Measurements from ENCODE around the gene TLR3. TPM values are rescaled to one million over a fixed set of nuclear protein-coding genes. Genes with fewer than 3 reads are reported as not detected.

TLR3 gene
- total RNA-seq, 4 donors from 2014 or later, result 2.9 to 12.6 (median 8.6) TPM

- H3K4me1 ChIP-seq, result no peaks in the 10 kb centered on the region
- no peak for DNase-seq
- no peak overlapping the region for H3K27ac ChIP-seq
- H3K4me3 ChIP-seq, result no peak overlapping the region
- TF ChIP-seq POLR2A (IDR thresholded peaks at IDR 0.05), result no peak
- no peak for TF ChIP-seq CTCF (IDR thresholded peaks at IDR 0.05)
- intact Hi-C loops (cut with DNase I; ENCODE audit: low total_unique reads), result no loop called here
- no peaks in the 10 kb centered on the region for H3K36me3 ChIP-seq
- no peaks in the 10 kb centered on the region for H3K27me3 ChIP-seq
- no peaks in the 10 kb centered on the region for H3K9me3 ChIP-seq
These were observed 65.3 kb downstream of the TLR3 start for GRCh38 chr4:186134257-186134656.

GRCh38 chr4:186134861-186135260 is 65.9 kb downstream of the TLR3 start:
- Histone ChIP-seq H3K27me3 (no peaks in the 10 kb centered on the region), H3K4me1 (no peaks in the 10 kb centered on the region), H3K4me3 (no peak overlapping the region), H3K27ac (no peak overlapping the region), H3K36me3 (no peaks in the 10 kb centered on the region), H3K9me3 (no peaks in the 10 kb centered on the region)
- DNase-seq, result no peak
- intact Hi-C loops (cut with DNase I; ENCODE audit: low total_unique reads), result no loop called here
- TF ChIP-seq CTCF (IDR thresholded peaks at IDR 0.05) (no peak), POLR2A (IDR thresholded peaks at IDR 0.05) (no peak)

- Histone ChIP-seq H3K36me3 (no peaks in the 10 kb centered on the region), H3K4me3 (peak overlapping the region; percentile 6 to 21)
- intact Hi-C loops (cut with DNase I; ENCODE audit: low total_unique reads), result no loop called here
These were observed 68.3 kb downstream of the TLR3 start for GRCh38 chr4:186137196-186137794.

More at GRCh38 chr4:186137196-186137794, 68.3 kb downstream of the TLR3 start:
- no peaks in the 10 kb centered on the region for H3K27me3 ChIP-seq
- no peak overlapping the region for H3K27ac ChIP-seq
- H3K4me1 ChIP-seq, result no peaks in the 10 kb centered on the region
- no peaks in the 10 kb centered on the region for H3K9me3 ChIP-seq
- DNase-seq, result no peak
- TF ChIP-seq CTCF (IDR thresholded peaks at IDR 0.05), result peak; percentile 57 to 60 (median 58)
- TF ChIP-seq POLR2A (IDR thresholded peaks at IDR 0.05), result no peak

Small RNA genes lying within 50 kb of the gene (small RNA-seq; reads per million reads assigned to genes)
- not detected for gene RF00322
- not detected for gene RNU4-64P

Other genes with a start within 250 kb of the TLR3 start
- gene FAM149A, start 35.5 kb downstream of the TLR3 start, total RNA-seq, result 10 to 100 TPM in 3 of 4 donors, under 1 TPM in 1; 0.77 to 18.9 (median 17.7) TPM
- 10 to 100 TPM in 3 of 4 donors, 1 to 10 TPM in 1; 9.7 to 22.5 (median 19.7) TPM for gene CYP4V2, start 122.4 kb downstream of the TLR3 start, total RNA-seq
- 1 to 10 TPM in 1 of 4 donors, under 1 TPM in 1, not detected in 2; 0.62 to 1.1 TPM for gene KLKB1, start 158.4 kb downstream of the TLR3 start, total RNA-seq
- under 1 TPM in 2 of 4 donors, not detected in 2; 0.48 to 0.67 TPM for gene F11, start 197.0 kb downstream of the TLR3 start, total RNA-seq